CD14-positive monocyte (primary cell): ENCODE measurements around the gene GPR137B. TPM values are rescaled to one million over a fixed set of nuclear protein-coding genes. Genes with fewer than 3 reads are reported as not detected.
A peak's percentile ranks its signal among the peaks of the same experiment; 100 is the strongest.

ENCODE experiments used
- DNase-seq, 3 donors: peaks; one replicate each; pipeline ENCODE4 v3.0.0-alpha.2; 2011 to 2022
- H2AFZ ChIP-seq: 2 replicates; pipeline ENCODE4 v1.6.0; 2012; ENCODE audit warnings: mild to moderate bottlenecking, low read depth, low read length, inconsistent platforms; ENCODE audit not compliant: insufficient read depth, poor library complexity, severe bottlenecking
- H3K27ac ChIP-seq, 2 donors: 1 replicate in 1 of 2; 2 replicates in 1 of 2; pipeline ENCODE4 v1.5.1; 2012 to 2013; ENCODE audit warnings: low read length in 2 of 2, control low read depth in 1 of 2, inconsistent platforms in 1 of 2, low read depth in 1 of 2, mild to moderate bottlenecking in 1 of 2
- H3K27me3 ChIP-seq, 2 donors: one replicate each; pipeline versions ENCODE4 v1.6.0 to v1.6.1; 2011 to 2013; ENCODE audit warnings: low read length in 2 of 2; ENCODE audit not compliant: control insufficient read depth in 2 of 2, insufficient read depth in 2 of 2
- H3K36me3 ChIP-seq, 2 donors: replicated peaks in 1 of 2; 1 replicate in 1 of 2; 2 replicates in 1 of 2; pipeline versions ENCODE4 v1.5.1 to v1.6.1; 2012 to 2013; ENCODE audit warnings: low read length in 2 of 2, control low read depth in 1 of 2, inconsistent platforms in 1 of 2, mild to moderate bottlenecking in 1 of 2; ENCODE audit not compliant: insufficient read depth in 2 of 2, control insufficient read depth in 1 of 2
- H3K4me1 ChIP-seq, 2 donors: 1 replicate in 1 of 2; 2 replicates in 1 of 2; pipeline versions ENCODE4 v1.5.1 to v1.6.1; 2012 to 2013; ENCODE audit warnings: low read length in 2 of 2, control low read depth in 1 of 2, inconsistent platforms in 1 of 2, mild to moderate bottlenecking in 1 of 2, moderate library complexity in 1 of 2; ENCODE audit not compliant: insufficient read depth in 2 of 2, control insufficient read depth in 1 of 2
- H3K4me2 ChIP-seq: replicated peaks from 2 replicates; pipeline ENCODE3; 2012; ENCODE audit warnings: low read length, moderate library complexity, mild to moderate bottlenecking; ENCODE audit not compliant: poor library complexity, severe bottlenecking; ENCODE audit errors: extremely low read depth
- H3K4me3 ChIP-seq, 3 experiments: fragments of 200-600 bp in 1 of 3; sonication (generic) in 1 of 3; replicated peaks in 1 of 3; 1 replicate in 2 of 3; 2 replicates in 1 of 3; pipeline ENCODE4 v1.5.1; 2011 to 2013; ENCODE audit warnings: low read length in 3 of 3, mild to moderate bottlenecking in 3 of 3, control low read depth in 2 of 3, low read depth in 2 of 3, inconsistent platforms in 1 of 3, moderate library complexity in 1 of 3
- H3K79me2 ChIP-seq: 2 replicates; pipeline ENCODE4 v1.6.0; 2012; ENCODE audit warnings: mild to moderate bottlenecking, control low read depth, inconsistent platforms, low read length, moderate library complexity; ENCODE audit not compliant: insufficient read depth
- H3K9ac ChIP-seq: 2 replicates; pipeline ENCODE4 v1.6.0; 2017; ENCODE audit warnings: low read length, mild to moderate bottlenecking; ENCODE audit not compliant: insufficient read depth, poor library complexity, severe bottlenecking
- H3K9me3 ChIP-seq, 2 donors: replicated peaks in 1 of 2; 1 replicate in 1 of 2; 2 replicates in 1 of 2; pipeline versions ENCODE4 v1.5.1 to v1.6.1; 2012 to 2013; ENCODE audit warnings: low read length in 2 of 2, control low read depth in 1 of 2; ENCODE audit not compliant: control insufficient read depth in 1 of 2, insufficient read depth in 1 of 2
- H4K20me1 ChIP-seq: 2 replicates; pipeline ENCODE4 v1.6.0; 2012; ENCODE audit warnings: mild to moderate bottlenecking, low read length, control low read depth, moderate library complexity; ENCODE audit not compliant: insufficient read depth
- H3K27ac Mint-ChIP-seq, 7 donors: one replicate each; pipeline ENCODE4 v1.8.0; 2020; ENCODE audit warnings: mild to moderate bottlenecking in 7 of 7, mixed read lengths in 7 of 7, moderate library complexity in 6 of 7, inconsistent platforms in 2 of 7
- H3K27me3 Mint-ChIP-seq, 3 donors: one replicate each; pipeline ENCODE4 v1.8.0; 2021 to 2022; ENCODE audit warnings: low read depth in 3 of 3, mild to moderate bottlenecking in 3 of 3, mixed read lengths in 3 of 3, moderate library complexity in 3 of 3, inconsistent platforms in 1 of 3
- H3K36me3 Mint-ChIP-seq, 2 donors: one replicate each; pipeline ENCODE4 v1.8.0; 2020; ENCODE audit warnings: mixed read lengths in 2 of 2, inconsistent platforms in 1 of 2, mild to moderate bottlenecking in 1 of 2
- H3K4me1 Mint-ChIP-seq: one replicate; pipeline ENCODE4 v1.8.0; 2020; ENCODE audit warnings: mild to moderate bottlenecking, mixed read lengths
- H3K4me3 Mint-ChIP-seq, 2 donors: one replicate each; pipeline ENCODE4 v1.8.0; 2020; ENCODE audit warnings: mild to moderate bottlenecking in 2 of 2, mixed read lengths in 2 of 2, moderate library complexity in 1 of 2
- H3K9me3 Mint-ChIP-seq, 7 donors: one replicate each; pipeline ENCODE4 v1.8.0; 2020 to 2022; ENCODE audit warnings: mixed read lengths in 7 of 7, mild to moderate bottlenecking in 6 of 7, moderate library complexity in 6 of 7, inconsistent platforms in 2 of 7
- whole genome bisulfite sequencing: methylation state at CpG from one replicate; pipeline ENCODE4 v1.1.5; 2013; ENCODE audit warnings: missing lambda C conversion rate; ENCODE audit not compliant: insufficient coverage; 5-methylcytosine and 5-hydroxymethylcytosine counted together
- intact Hi-C, 2 donors: fragments of 100-400 bp; cut with micrococcal nuclease; formaldehyde crosslinking; loops; one replicate each; pipeline versions ENCODE4 v1.15.0 to v1.15.1; 2023
- polyA plus RNA-seq, 3 donors: library from polyadenylated mRNA; depleted of rRNA in 1 of 3; unstranded in 2 of 3; stranded (reverse) in 1 of 3; fragments of 300-500 nt in 2 of 3; fragments of >200 nt in 1 of 3; fragmentation: Illumina TruSeq in 2 of 3; gene quantifications; 1 replicate in 2 of 3; 2 replicates in 1 of 3; pipeline ENCODE4 v1.2.3, GENCODE V29; 2012 to 2021
- TF ChIP-seq, protein P1 (sequence below): fragments of 200-600 bp; IDR thresholded peaks from one replicate; pipeline ENCODE4 v1.8.0; 2022; ENCODE audit warnings: antibody characterized with exemption, mild to moderate bottlenecking

The GPR137B gene
- polyA plus RNA-seq, 3 donors, result 7.5 to 10.8 (median 8.7) TPM

DNA sequence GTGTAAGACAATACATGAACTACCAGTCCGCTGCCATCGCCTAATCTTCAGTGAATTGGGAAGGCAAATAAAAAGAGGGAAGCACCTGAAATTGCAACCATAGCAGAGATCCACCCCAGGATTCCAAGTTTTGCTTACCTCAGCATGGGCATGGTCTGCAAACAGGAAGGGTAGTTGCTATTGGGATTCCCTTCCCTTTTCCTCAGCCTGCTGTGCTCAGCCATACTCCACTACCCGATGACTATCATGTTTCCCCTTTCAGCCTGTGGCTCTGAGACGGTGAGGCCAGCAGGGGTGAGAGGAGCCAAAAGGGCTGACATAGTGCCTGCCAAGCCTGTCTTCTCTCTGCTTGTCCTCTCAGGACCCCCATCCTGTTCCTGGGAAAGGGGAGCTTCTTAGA lies 64.2 kb downstream of the GPR137B start:
- Histone ChIP-seq H3K27ac (peak overlapping the region in 1 of 2 donors; percentile 46), H3K36me3 (peaks cover 43 to 85% of the 10 kb centered on the region in 2 donors), H3K9ac (no peak overlapping the region), H2AFZ (no peak overlapping the region), H3K4me1 (no peaks in the 10 kb centered on the region), H3K79me2 (no peaks in the 10 kb centered on the region), H4K20me1 (no peaks in the 10 kb centered on the region), H3K9me3 (peaks cover 11 to 15% of the 10 kb centered on the region in 2 donors), H3K4me2 (no peak overlapping the region), H3K27me3 (no peaks in the 10 kb centered on the region), H3K4me3 (no peak overlapping the region)
- 7% methylated on average over 2 of the region's 4 CpGs for WGBS
- peaks cover 8 to 22% (median 20%) of the 10 kb centered on the region in 7 donors for H3K9me3 Mint-ChIP-seq
- H3K4me3 Mint-ChIP-seq, result no peak overlapping the region
- TF ChIP-seq, protein P1, sequence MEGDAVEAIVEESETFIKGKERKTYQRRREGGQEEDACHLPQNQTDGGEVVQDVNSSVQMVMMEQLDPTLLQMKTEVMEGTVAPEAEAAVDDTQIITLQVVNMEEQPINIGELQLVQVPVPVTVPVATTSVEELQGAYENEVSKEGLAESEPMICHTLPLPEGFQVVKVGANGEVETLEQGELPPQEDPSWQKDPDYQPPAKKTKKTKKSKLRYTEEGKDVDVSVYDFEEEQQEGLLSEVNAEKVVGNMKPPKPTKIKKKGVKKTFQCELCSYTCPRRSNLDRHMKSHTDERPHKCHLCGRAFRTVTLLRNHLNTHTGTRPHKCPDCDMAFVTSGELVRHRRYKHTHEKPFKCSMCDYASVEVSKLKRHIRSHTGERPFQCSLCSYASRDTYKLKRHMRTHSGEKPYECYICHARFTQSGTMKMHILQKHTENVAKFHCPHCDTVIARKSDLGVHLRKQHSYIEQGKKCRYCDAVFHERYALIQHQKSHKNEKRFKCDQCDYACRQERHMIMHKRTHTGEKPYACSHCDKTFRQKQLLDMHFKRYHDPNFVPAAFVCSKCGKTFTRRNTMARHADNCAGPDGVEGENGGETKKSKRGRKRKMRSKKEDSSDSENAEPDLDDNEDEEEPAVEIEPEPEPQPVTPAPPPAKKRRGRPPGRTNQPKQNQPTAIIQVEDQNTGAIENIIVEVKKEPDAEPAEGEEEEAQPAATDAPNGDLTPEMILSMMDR, result no peak
- intact Hi-C loops, result no loop called here
- H3K27ac Mint-ChIP-seq, result peak overlapping the region in 3 of 7 donors; percentile 11 to 74 (median 12)
- peaks cover 10% of the 10 kb centered on the region for H3K4me1 Mint-ChIP-seq
- peaks cover 65 to 72% of the 10 kb centered on the region in 2 donors for H3K36me3 Mint-ChIP-seq
- peak in 1 of 3 donors; percentile 14 for DNase-seq
- no peaks in the 10 kb centered on the region for H3K27me3 Mint-ChIP-seq

DNA sequence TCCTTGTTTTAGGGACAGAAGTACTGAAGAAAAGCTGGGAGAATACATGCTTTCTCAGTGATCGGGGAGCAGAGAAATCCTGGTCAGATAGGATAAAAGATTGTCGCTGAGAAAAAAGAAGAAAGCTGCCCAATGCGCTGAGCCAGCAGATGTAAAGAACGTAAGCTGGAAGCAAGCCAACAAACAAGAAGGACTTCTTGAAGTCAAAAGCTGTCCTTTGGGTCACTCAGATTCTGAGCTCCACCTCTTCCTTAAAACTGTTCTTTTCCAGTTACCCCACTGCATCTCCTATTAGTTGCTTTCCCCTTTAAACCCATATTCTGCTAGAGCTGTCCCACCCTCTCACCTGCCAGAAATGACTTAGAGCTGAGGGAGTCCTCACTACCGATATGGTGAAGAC lies 64.8 kb downstream of the GPR137B start:
- Histone ChIP-seq H3K9ac (no peak overlapping the region), H3K4me2 (no peak overlapping the region), H3K27me3 (no peaks in the 10 kb centered on the region), H3K27ac (peak overlapping the region in 1 of 2 donors; percentile 46), H4K20me1 (no peaks in the 10 kb centered on the region), H3K36me3 (peaks cover 39 to 84% of the 10 kb centered on the region in 2 donors), H3K9me3 (peaks cover 6 to 9% of the 10 kb centered on the region in 2 donors), H3K79me2 (no peaks in the 10 kb centered on the region), H3K4me3 (no peak overlapping the region), H3K4me1 (no peaks in the 10 kb centered on the region), H2AFZ (no peak overlapping the region)
- 93% methylated on average over 3 of the region's 5 CpGs for WGBS
- Mint-ChIP-seq H3K27me3 (no peaks in the 10 kb centered on the region), H3K36me3 (peaks cover 62 to 70% of the 10 kb centered on the region in 2 donors), H3K9me3 (peaks cover 5 to 19% (median 14%) of the 10 kb centered on the region in 7 donors), H3K4me3 (no peak overlapping the region), H3K27ac (peak overlapping the region in 1 of 7 donors; percentile 3), H3K4me1 (peaks cover 10% of the 10 kb centered on the region)
- TF ChIP-seq, protein P1, result no peak
- DNase-seq, result no peak
- intact Hi-C loops, result no loop called here
